ENCODE results near the gene IGHMBP2. TPM values are rescaled to one million over a fixed set of nuclear protein-coding genes. Genes with fewer than 3 reads are reported as not detected.

Gene IGHMBP2
- total and polyA plus RNA-seq, 2 of the 8 experiments (the other 6 are each of a cell fraction or from before 2014, with no cell fraction given), result 8.4 to 17.6 TPM

DNA sequence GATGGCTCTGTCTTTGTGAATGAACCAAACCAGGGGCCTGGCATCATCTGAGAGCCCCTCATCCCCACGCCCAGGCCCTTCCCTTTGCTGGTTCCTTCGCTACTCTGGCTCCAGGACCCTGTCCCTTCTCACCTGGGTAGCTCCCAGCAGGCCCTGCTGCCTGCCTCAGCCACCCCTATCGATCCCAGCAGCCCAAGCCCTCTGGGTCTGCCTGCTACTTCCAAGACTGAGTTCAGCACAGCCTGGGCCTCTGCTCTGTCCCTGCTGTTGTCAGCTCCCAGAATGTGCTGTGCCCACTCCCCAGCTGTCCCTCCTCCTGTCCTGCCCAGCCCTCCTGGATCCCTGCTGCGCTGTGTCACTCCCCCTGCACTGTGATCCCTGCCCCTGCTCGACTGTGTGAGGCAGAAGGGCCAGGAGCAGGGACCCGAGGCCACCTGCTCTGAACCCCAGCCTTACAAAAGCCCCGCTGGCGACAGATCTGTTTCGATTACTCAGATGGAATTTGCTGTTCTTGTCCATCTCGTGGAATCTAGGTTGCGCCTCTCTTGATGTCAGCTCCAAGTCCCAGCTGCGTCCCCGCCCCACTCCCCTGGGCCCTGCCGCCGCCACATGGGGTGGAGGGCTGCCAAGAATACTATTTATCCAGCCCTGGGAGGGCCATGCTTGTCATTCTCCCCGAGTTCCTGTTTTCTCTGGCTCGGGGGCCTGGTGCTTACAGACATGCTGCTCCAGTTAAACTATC, 13.0 kb upstream of the IGHMBP2 start (continued):
- no peak for TF ChIP-seq CHD7 (IDR thresholded peaks at IDR 0.05; ENCODE audit: insufficient replicate concordance, low read length)
- TF ChIP-seq, protein P1, sequence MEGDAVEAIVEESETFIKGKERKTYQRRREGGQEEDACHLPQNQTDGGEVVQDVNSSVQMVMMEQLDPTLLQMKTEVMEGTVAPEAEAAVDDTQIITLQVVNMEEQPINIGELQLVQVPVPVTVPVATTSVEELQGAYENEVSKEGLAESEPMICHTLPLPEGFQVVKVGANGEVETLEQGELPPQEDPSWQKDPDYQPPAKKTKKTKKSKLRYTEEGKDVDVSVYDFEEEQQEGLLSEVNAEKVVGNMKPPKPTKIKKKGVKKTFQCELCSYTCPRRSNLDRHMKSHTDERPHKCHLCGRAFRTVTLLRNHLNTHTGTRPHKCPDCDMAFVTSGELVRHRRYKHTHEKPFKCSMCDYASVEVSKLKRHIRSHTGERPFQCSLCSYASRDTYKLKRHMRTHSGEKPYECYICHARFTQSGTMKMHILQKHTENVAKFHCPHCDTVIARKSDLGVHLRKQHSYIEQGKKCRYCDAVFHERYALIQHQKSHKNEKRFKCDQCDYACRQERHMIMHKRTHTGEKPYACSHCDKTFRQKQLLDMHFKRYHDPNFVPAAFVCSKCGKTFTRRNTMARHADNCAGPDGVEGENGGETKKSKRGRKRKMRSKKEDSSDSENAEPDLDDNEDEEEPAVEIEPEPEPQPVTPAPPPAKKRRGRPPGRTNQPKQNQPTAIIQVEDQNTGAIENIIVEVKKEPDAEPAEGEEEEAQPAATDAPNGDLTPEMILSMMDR (IDR thresholded peaks at IDR 0.05; ENCODE audit: control extremely low read depth in 1 of 3, insufficient read depth in 1 of 3, low read depth in 1 of 3, low read length in 3 of 3), result no peak
- no peak for TF ChIP-seq KDM1A (IDR thresholded peaks at IDR 0.05; ENCODE audit: borderline replicate concordance, low read length)
- TF ChIP-seq CREB1 (IDR thresholded peaks at IDR 0.05), result no peak
- TF ChIP-seq RBBP5 (IDR thresholded peaks at IDR 0.05; ENCODE audit: borderline replicate concordance, low read depth, low read length), result no peak
- TF ChIP-seq ZNF274 (IDR thresholded peaks at IDR 0.05; ENCODE audit: borderline replicate concordance, extremely low read depth, low read length), result no peak
- no peak for TF ChIP-seq CHD1 (IDR thresholded peaks at IDR 0.05; ENCODE audit: low read depth, low read length)

Data from H1 (cell line).